ENCODE measurements around the gene TENM3.
"Not testable (repeated sequence)": the region's sequence is repeated elsewhere in the genome, so short reads cannot be mapped to it uniquely, and the experiment has no call there.

TENM3 gene

DNA sequence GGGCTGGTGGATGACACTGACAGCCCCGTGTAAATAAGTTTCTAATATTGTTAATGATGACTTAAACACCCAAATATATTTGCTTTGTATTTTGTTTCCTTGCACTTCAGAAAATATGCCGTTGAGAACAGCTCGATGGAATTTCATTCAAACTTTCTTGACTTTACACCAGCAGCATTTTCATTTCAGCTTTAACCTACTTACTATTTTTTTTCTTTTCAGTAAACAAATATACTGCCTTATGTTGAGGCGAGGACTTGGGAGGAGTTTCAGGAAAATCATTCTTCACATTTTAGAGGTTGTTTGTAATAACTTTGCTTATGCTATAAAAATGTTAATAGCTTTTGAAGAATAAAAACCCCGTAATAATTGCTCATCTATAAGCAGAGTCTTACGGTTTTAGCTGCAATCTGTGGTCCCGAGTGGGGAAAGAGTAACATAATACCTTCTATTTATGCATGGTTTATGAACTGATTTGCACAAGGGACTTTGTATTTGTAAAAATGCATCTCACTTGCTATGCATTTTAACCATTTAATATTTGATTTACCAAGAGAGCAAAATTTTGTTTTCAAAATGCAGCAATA, 14.1 kb upstream of the TENM3 start:
- DNase-seq (ENCODE audit: low spot score): no peak

DNA sequence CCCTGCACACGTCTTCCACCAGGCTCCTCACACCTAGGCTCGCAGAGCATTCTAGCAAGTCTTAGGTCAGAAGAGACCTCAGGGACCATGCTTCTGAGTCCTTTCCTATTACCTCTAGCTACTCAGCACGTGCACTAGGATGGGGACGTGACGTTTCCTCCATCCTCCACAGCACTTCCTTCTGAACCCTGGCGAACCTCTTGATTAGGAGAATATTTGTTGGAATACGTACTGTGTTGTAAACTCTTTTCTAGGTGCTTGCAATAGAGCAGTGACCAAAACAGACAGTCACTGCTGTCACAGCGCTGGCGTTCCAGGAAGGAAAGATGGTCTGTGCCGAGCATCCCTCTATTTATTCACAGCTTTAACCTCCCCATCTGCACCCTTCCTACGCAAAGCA, 12.9 kb upstream of the TENM3 start:
- no peak for DNase-seq (ENCODE audit: low spot score)

DNA sequence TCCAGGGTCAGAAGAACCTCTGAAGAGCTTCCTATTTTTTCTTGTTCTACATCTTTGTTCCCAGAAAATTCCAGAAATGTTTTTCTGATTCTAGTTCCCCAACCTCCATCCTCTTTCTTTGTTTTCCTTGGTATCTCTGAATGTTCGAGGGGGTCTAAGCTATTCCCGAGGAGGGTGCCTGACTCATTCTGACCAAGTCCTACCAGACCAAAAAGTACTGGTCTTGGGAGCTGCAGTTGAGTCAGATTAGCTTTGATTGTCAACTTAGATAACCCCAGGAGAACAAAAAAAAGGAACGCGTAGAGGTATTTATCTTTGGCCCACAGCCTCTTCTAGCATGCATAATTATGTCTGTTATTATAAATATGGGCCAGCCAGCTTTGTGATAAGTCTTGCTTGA, 12.1 kb upstream of the TENM3 start:
- DNase-seq (ENCODE audit: low spot score): no peak

DNA sequence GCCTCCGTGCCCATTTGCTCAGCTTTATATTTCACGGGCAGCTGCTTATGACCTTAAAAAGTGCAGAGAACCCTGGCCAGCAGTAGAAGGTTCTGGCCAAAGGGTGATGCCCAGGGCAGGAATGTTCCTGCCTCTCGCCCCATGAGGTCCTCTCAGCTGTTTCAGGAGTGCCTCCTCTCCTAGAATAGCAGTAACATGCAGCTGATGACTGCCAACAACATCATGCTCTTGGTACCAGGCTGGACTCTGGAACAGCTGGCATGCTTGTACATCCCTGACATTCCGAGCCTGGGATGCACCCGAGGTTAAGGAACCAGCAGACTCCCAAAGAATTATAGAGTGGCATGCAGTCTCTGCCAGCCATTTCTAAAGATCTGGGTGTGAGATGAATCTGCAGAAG, 11.7 kb upstream of the TENM3 start:
- DNase-seq (ENCODE audit: low spot score): no peak

DNA sequence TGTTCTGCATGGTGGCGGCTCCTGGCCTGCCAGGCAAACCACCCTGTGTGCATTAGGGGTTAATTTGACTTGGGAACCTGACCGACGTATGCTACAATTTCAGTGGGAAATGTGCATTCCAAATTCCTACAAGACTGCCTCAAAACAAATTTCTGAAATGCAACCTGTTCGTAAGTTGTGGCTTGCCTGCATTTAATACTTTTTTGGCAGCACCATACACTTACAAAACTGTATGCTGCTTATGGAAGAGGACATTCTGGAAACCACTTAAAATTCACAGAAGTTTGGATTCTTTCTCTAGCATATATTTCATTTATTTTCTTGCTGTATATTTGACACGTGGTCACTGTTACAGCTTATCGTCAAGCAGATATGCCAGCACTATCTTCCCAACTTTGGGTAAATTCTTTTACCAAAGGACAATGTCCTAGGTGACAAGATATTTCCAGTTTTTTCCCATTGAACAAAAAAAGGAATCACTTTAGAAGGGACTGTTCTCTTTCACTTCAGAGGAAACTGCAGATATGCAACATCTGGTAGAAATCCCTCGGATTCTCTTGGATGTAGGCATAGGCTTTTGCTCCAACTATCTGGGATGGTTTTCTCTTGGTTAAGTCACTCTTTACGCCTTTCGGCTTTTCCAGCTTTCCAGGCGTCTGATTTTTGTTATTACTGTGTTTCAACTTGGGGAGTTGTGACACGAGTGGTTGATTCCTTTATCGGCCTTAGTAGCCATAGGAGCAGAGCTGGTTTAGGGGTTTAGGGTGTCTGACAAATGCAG, 9.7 kb upstream of the TENM3 start:
- no peak for DNase-seq (ENCODE audit: low spot score)

DNA sequence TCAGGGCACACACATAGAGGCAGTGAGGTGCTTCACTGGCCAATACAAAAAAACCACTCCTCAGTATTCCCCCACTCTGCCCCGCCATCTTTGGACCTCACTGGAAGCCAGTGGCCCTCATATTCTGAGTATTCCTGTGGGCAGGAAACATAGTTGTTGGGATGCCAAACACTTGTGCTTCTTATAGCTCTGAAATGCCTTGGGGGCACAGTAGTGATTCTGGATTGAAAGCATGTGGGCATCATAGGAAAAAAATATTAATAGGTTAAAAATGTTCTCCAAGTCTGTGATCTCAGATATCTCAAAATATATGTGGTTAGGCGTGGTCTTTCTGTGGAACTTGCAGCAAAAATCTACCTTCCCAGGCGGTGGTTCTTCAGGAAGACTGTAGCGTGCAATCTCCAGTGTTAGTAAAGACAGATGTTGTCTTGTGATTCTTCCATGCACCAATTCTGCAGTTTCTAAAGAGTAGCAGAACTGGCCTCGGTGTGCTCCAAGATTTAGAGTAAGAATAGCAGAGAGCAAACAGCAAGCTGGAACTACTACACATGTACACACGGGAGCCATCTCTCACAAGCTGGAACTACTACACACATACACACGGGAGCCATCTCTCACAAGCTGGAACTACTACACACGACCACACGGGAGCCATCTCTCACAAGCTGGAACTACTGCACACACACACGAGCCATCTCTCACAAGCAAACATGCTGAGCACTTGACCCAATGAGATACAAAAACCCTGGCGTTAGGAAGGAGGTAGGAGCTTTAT, 8.0 kb upstream of the TENM3 start:
- DNase-seq (ENCODE audit: low spot score): no peak

DNA sequence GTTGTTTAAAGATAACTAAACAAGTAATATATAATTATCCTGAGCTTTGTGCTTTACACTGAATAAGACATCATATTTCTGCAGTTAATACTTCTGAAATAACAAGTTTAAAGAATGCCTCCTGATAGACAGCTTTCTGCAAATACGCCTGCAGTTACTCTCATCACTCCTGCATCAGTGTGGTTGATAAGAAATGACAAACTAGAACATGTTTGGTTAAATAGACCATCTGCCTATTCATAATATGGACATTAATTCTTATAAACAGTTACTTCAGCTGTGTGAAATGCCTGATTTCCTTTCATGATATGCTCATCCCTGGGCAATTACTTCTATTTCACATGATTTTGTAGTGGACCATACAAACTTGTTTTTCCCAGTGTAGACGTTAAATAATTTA, 7.0 kb upstream of the TENM3 start:
- DNase-seq (ENCODE audit: low spot score): no peak

DNA sequence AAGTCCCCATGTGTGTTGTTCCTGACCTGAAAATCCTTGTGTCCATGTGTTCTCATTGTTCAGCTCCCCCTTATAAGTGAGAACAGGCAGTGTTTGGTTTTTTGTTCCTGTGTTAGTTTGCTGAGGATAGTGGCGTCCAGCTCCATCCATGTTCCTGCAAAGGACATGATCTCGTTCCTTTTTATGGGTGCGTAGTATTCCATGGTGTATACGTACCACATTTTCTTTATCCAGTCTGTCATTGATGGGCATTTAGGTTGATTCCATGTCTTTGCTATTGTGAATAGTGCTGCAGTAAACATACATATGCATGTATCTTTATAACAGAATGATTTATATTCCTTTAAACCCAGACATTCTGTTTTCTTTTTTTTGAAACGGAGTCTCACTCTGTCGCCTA, 6.2 kb upstream of the TENM3 start:
- not testable (repeated sequence) for DNase-seq (ENCODE audit: low spot score)

DNA sequence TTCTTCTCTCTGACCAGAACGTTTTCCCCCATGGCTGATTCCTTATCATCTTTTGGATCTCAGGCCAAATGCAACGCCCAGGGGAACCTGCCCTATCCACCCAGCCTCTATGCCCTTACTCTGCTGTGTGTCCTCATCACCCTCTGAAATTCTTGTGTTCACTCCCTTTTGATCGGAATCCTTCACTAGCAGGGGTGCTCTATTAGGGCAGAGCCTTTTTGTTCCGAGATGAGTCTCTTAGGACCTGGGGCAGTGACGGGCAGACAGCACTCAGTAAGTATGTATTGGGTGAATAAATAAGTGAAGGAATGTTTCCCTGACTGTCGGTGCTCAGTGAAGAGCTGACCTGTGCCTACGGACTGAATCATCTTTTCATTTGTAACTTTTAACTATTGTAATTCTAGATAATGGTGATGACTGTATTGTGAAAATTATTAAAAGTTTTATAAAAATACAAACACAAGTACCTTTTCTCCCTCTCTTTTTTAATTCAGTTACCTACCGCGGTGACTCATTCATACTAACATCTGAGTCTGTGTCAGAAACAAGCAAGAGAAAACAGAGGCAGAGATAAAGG, 4.8 kb upstream of the TENM3 start:
- peak; percentile 24 for DNase-seq (ENCODE audit: low spot score)

DNA sequence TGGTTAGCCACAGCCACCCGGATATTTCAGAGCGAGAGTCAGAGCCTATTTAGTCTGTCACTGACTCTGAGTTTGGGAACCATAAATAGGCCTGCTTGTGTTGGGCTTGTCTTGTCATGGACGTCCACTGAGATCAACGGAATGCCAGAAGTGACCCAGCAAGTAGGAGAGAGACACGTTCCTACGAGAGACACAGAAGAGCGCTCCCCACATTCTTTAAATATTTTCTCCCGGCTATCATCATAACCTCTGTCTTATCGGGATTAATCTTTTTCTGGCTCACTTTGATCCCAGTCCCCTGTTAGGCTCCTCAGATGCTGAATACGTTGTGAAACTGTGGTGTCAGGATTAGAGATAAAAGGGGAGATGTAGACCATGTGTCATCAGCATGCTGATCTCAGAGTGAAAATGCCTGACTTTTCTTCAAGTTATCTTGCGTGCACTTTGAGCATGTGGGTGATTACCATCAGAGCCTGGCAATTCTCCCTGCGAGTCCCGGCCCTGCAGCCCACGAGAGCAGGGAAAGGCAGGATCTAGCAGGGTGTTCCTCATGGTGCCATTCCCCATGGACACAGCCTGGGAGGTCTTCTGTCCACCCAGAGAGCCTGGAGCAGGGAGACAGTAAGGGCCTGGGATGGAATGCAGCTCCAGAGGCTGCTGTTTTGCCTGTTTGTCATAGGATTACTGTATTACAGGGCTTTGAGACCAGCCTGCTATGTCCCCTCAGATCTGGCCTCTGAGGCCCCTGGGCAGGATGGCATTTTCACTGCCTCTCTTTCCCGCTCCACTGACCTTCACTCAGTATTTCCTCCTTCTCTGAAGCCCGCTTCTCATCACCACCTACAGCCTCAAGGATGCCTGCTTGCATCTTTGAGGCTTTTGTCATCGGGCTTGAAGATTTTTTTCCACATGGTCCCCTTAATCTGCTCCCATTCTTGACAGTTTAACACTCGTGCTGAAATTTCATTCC, 2.8 kb upstream of the TENM3 start:
- DNase-seq (ENCODE audit: low spot score): no peak

DNA sequence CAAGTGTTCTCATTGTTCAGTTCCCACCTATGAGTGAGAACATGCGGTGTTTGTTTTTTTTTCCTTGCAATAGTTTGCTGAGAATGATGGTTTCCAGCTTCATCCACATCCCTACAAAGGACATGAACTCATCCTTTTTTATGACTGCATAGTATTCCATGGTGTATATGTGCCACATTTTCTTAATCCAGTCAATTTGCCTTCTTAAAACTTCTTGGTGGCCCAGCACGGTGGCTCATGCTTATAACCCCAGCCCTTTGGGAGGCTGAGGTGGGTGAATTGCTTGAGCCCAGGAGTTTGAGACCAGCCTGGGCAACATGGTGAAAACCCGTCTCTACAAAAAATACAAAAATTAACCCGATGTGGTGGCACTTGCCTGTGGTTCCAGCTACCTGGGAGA, 942 bp upstream of the TENM3 start:
- DNase-seq (ENCODE audit: low spot score): not testable (repeated sequence)

DNA sequence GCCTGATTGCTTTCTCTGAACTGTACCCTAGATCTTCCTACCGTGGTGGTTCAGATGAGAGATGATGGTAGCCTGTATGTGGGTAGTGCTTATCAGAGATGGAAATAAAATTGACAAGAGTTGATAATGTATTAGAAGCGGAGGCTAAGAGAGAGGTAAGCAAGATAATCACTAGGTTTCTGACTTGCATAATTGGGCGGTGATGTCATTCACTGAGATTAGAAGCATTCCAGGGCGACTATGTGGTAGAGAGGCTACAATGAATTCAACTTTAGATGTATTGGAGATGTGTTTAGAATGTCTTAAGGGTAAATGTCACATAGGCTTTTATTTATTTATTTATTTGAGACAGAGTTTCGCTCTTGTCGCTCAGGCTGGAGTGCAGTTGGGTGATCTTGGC, 415 bp upstream of the TENM3 start:
- no peak for DNase-seq (ENCODE audit: low spot score)

DNA sequence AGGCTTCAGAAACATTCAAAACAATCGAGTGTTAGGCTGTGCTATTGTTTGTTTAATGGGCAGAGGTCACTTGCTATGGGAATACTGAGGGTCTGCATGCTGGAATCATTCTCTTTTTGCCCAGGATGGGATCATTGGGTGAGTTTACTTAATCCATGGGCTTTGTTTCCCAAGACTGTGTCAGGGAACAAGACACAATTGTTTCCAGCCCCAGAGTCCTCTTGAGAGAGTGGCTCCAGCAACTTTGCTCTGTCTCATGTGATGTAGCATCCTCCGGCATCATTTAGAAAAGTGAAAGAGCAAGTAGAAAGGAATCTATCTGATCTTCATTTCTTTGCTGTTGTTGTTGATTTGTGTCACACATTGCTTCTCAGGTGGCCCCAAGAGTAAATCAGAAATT, 1.8 kb downstream of the TENM3 start:
- DNase-seq (ENCODE audit: low spot score): no peak

DNA sequence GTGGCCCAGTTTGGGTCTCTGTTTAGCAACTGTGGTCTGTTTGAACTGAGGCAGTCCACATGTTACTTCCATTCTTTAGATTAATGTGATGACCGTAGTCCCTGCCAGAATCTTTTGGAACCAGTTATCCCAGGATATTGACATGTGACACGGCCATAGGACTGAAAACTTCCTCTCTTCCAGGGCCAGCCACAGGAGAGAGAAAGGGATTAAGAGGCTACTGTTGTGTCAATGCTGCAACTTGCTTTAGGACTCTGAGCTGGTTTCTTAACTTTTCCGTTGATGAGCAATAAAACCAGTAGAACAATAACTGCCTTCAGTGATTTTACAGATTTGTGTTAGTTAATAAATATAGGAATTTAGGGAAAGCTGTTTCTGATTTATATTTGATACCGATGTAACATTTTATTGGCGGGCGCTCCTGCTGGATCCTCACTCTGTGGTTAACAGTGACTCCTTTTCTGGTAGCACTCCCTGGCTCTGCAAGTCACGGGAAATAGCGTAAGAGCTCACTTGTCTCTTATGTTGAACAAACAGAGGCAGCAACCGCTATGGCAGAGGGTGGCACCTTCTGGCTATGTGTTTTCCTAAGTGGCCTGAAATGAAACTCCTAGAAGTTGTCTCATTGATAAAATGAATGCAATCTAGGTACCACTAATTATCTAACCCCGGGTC, 2.5 kb downstream of the TENM3 start:
- DNase-seq (ENCODE audit: low spot score): no peak

DNA sequence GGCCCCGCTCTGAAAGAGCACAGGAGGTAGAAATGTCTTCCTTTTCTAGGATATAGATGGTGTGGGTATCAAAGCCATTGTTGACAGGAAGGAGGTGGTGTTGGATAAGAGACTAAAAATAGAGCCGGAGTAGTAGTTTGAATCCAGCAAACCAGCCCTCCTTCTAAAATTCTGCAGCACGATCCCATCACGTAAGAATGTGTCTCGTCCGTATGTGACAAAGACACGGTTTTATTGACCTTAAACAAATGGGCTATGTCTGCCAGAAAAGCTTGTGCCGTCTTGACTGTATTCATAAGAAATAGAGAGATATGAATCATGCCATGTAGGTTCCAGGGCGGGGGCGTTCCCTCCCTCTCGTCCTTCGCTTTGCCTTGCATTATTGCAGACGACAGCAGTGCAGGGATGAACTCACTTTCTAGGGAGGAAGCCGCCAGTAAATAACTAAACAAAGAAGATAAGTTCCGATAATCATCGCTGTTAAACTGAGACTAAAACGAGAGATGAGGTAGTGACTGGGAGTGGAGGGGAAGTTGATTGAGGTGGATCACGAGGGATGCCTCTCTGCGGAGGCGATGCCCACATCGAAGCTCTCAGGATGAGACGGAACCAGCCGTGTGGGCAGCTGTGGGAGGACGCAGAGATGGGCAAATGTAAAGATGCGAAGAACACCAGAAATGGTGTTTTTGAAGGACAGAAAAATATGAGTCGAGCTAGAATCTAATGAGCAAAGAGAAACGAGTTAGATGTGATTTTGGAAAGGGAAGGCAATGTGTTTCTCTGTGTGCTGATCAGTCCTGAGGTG, 3.4 kb downstream of the TENM3 start:
- DNase-seq (ENCODE audit: low spot score): no peak

DNA sequence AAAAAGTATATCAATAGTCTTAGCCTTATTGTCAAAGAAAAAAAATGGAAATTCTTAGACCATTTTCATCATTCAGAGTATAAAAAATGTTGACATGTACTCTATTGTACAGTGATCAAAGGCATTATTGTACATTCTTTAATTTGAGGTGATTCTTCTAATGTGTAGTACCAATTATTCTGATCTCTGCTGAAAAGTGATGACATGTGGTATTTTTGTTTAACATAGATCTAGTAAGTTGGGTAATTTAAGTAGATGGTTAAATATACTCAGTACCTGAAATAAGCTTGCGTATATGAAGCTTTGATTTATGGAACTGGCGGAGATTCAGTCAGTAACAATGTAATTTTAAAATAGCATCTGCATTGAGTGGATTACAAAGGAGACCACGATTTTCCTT, 5.1 kb downstream of the TENM3 start:
- no peak for DNase-seq (ENCODE audit: low spot score)

DNA sequence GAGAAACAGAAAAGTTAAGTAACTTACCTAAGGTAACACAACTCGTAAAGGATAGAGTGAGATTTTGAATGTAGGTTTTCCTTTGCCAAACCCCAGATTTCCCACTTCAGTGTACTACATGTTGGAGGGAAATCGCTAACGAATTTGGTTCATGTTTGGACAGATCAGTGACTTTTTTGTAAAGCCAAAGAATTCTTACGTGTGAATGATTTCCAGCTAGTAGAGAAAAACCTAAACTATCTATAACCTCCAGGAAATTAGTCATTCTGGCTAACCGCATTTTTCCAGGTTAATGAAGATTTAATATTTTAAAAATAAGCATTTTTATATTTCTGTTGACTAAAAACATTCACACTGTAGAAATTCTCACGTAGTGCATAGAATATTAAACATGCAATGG, 7.2 kb downstream of the TENM3 start:
- no peak for DNase-seq (ENCODE audit: low spot score)

DNA sequence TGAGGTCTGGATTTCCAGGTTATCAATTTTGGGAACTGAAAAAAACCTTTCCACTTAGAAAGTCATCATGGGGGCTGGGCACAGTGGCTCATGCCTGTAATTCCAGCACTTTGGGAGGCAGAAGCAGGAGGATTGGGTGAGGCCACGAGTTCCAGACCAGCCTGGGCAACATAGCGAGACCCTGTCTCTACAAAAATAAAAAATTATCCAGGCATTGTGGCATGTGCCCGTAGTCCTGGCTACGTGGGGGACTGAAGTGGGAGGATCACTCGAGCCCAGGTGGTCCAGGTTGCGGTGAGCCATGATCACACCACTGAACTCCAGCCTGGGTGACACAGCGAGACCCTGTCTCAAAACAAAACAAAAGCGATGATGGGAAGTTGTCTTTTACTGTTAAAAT, 7.9 kb downstream of the TENM3 start:
- DNase-seq (ENCODE audit: low spot score): no peak

DNA sequence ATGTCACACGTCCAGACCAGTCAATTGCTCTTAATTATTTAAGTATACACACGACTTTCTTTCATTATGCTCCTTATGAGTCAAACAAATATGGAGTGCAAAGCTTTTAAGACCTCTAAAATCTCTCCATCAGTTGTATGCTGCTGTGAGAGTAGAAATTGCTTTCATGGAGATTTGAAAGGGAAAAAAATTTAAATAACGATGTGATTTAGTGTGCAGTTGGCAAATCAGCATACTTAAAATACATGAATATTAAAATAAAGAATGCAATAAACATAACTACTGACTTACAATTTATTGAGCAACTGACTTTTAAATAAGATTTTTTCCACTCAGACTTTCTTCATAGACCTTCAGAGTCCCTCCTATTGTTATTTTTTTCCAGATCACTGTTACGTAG, 9.0 kb downstream of the TENM3 start:
- DNase-seq (ENCODE audit: low spot score): no peak

DNA sequence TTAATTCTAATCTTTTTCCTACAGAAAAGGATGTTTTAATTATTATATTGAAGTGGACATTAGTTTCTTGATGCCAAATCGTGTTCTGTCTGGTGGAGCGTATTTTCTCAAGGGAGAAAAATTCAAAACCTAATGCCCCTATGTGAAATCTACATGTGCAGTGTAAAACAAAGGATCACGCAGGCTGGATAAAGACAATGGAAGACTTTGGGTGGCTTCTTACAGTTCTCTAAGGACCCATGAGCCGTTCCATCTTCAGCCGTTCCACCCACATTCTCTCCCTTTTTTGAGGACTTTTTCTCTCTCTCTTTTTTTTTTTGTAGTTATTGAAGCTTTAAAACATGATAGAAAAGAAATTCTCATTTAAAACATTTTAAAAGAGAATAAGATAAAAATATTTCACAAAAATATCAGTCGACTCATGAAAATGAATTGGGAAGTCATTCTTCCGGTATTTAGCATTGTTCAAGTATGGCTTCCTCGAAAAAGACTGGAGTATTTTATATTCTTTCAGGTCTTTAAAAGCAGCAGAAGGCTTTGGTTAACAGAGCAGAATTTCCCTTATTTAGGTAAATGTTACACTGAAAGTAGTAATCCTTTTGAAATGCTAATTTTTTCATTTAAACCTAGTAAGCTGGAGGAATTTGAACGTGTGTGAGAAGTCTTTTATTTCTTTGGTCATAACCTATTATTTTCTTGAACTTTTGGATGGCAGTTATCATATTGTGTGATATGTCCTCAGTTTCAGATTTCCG, 11.0 kb downstream of the TENM3 start:
- DNase-seq (ENCODE audit: low spot score): no peak
